ENCODE measurements around the gene ARHGEF11.

Gene ARHGEF11

DNA sequence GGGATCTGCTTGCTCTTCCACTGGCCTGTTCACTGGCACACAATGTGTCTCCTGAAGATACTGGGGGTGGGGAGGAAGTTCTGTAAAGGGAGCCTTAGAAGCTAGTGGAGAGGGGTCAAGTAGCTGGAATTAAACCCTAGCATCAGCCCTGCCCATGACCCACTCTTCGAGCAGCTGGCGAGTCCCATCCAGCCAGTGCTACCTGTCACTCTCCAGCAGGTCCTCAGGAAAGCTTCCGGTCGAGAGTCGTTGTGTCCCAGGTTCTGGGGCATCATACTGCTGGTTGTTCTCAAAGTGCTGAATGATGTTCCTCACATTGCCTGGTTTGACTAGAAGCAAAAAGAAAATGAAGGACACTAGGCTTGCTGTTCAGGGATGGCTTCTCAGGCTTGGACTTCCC is 94.2 kb downstream of the ARHGEF11 start:
- ATAC-seq (replicated peaks) (no peak), DNase-seq (no peak)
- peaks cover 7% of the 10 kb centered on the region for H3K36me3 Mint-ChIP-seq (ENCODE audit: insufficient read depth)

DNA sequence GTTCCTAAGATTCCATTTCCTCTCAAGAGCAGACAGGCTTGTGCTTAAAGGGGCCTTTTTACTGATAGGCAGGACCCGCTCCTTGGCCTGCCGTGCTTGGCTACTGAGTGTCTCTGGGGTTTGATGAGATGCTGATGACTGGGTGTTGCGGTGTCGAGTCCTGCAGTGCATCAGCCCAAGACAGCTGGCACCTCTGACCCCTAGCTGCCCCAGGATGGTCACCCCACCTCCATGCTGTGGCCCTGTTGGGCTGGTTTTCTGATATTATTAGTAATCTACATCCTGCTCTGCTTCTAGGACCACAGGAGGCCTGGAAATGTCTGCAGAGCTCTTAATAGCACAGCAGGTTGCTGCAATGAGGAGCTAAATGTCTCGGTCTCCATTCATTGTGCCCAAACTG is 96.4 kb downstream of the ARHGEF11 start:
- peaks cover 0 to 1% of the 10 kb centered on the region in 2 donors for H3K4me1 Mint-ChIP-seq (ENCODE audit: low read depth in 2 of 2)
- H3K36me3 Mint-ChIP-seq (ENCODE audit: insufficient read depth), result peaks cover 7% of the 10 kb centered on the region
- no peak for ATAC-seq (replicated peaks)
- no peaks in the 10 kb centered on the region for H3K9me3 Mint-ChIP-seq
- peaks cover 11 to 20% of the 10 kb centered on the region in 2 donors for H3K27me3 Mint-ChIP-seq
- DNase-seq, result no peak
- no peak overlapping the region for H3K4me3 Mint-ChIP-seq
- no peak overlapping the region for H3K27ac Mint-ChIP-seq

More for the DNA sequence above, 94.2 kb downstream of the ARHGEF11 start:
- Mint-ChIP-seq H3K4me3 (no peak overlapping the region), H3K27ac (no peak overlapping the region), H3K9me3 (no peaks in the 10 kb centered on the region), H3K27me3 (peaks cover 0 to 12% of the 10 kb centered on the region in 2 donors), H3K4me1 (ENCODE audit: low read depth in 2 of 2) (no peaks in the 10 kb centered on the region)

DNA sequence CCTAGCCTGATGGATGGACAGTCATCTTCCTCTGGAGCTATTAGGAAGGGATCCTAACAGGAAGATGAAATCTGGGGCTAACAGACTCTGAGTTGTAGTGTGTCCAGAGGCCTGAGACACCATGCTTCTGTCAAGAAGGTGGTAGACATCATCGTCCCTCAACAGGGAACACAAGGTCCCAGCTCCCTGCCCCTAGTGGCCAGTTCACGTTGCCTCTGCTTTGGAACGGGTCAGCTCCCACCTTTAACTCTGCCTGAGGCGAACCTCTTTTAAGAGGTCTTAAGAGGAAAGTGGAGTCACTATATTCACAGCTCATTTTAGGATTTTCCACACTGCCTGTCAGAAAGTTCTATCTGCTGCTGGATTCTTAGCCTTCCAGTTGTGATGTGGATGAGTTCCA is 96.8 kb downstream of the ARHGEF11 start:
- ATAC-seq (replicated peaks), result no peak
- Mint-ChIP-seq H3K9me3 (no peaks in the 10 kb centered on the region), H3K4me3 (no peak overlapping the region), H3K4me1 (ENCODE audit: low read depth in 2 of 2) (peaks cover 0 to 1% of the 10 kb centered on the region in 2 donors), H3K36me3 (ENCODE audit: insufficient read depth) (peaks cover 7% of the 10 kb centered on the region), H3K27me3 (peaks cover 12 to 20% of the 10 kb centered on the region in 2 donors), H3K27ac (no peak overlapping the region)
- DNase-seq, result no peak

DNA sequence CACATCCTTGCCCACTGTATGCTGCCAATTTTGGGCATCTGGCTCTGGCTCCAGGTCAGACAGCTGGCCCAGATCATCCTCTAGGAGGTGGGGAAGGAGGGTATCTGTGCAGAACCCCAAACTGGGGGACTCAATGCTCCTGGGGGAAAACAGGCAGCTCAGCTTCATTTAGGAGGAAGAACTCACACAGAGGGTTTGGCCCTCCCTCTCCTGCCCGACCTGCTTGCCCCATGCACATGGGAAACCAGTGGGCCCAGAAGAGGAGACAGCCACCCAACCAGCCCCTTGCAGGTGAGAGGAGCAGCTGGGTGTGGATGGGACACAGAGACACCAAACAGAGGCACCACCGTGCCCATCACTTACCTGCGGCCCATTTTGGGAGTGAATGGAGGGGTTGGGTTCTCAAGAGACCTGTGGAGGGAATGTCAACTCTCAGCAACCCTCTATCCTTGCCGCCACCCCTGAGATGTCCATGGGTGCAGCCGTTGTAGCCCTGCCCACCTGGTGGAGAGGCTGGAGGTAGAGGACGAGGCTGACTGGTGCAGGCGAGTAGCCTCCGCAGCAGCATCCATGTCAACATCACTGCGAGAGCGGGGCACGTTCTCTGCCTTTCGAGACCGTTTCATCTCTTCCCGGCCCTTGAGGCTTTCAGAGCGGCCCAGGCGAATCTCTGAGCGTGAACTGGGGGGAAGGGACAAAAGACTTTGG is 97.6 kb downstream of the ARHGEF11 start:
- no peak overlapping the region for H3K27ac Mint-ChIP-seq
- ATAC-seq (replicated peaks) (no peak), DNase-seq (no peak)
- no peaks in the 10 kb centered on the region for H3K9me3 Mint-ChIP-seq
- H3K4me3 Mint-ChIP-seq, result no peak overlapping the region
- peaks cover 12 to 26% of the 10 kb centered on the region in 2 donors for H3K27me3 Mint-ChIP-seq
- peaks cover 7% of the 10 kb centered on the region for H3K36me3 Mint-ChIP-seq (ENCODE audit: insufficient read depth)
- peaks cover 0 to 1% of the 10 kb centered on the region in 2 donors for H3K4me1 Mint-ChIP-seq (ENCODE audit: low read depth in 2 of 2)

DNA sequence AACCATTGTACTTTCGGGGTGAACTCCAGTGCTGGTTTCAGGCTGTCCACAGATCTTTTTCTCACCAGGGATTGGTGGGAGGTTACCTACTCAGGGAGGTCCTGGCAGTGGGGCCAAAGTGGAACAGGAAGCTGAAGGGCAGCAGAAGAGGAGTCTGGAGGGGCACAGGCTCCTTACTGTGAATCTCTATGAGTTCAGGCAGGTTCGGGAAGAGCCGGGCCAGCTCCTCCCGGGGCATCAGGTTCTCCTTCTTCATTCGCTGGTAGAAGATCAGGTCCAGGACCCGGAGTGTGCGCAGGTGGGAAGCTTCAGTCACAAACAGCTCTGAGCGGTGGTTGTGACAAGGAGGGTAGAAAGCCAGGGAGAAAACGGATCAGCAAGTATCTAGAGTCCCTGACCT is 98.4 kb downstream of the ARHGEF11 start:
- no peak for DNase-seq
- no peak overlapping the region for H3K4me3 Mint-ChIP-seq
- H3K27me3 Mint-ChIP-seq, result peaks cover 12 to 29% of the 10 kb centered on the region in 2 donors
- ATAC-seq (replicated peaks), result no peak
- H3K4me1 Mint-ChIP-seq (ENCODE audit: low read depth in 2 of 2), result peaks cover 0 to 1% of the 10 kb centered on the region in 2 donors
- H3K36me3 Mint-ChIP-seq (ENCODE audit: insufficient read depth), result no peaks in the 10 kb centered on the region
- no peak overlapping the region for H3K27ac Mint-ChIP-seq
- H3K9me3 Mint-ChIP-seq, result no peaks in the 10 kb centered on the region

DNA sequence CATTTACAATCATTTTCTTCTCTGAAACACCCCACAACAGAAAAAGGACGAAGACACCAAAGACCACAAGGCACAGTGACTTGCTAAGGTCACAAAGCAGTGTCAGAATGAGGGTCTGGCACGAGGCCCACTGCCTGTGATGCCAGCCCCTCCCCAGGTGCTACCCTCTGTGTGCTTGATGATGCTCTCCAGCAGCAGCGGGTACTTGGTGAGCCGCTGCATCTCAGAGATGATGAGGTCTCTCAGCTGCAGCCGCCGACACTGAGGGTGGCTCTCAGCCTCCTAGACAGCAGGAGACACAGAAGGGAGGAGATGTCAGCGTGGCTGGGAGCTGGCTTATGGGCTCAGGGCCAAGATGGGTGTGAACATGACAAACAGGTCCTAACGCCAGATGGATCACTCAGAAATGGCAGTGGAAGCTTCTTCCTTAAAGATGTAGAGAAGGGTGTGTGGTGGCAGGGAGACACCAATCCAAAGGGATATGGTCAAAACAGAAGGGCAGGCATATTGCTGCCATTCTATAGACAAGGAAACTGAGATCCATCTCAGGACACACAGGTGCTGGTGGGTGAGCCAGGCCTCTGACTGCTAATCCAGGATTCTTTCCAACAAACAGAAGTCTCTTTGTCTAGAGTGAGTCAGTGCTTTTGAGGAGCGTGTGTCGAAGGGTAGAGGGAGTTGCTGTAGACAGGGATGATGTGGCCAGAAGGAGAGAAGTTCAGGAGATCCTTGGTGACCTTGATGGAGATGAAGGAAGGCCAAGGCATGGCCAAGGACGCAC is 99.5 kb downstream of the ARHGEF11 start:
- no peak overlapping the region for H3K27ac Mint-ChIP-seq
- no peaks in the 10 kb centered on the region for H3K36me3 Mint-ChIP-seq (ENCODE audit: insufficient read depth)
- no peak for ATAC-seq (replicated peaks)
- H3K27me3 Mint-ChIP-seq, result peaks cover 18 to 27% of the 10 kb centered on the region in 2 donors
- peaks cover 0 to 1% of the 10 kb centered on the region in 2 donors for H3K4me1 Mint-ChIP-seq (ENCODE audit: low read depth in 2 of 2)
- H3K9me3 Mint-ChIP-seq, result no peaks in the 10 kb centered on the region
- no peak overlapping the region for H3K4me3 Mint-ChIP-seq
- DNase-seq, result no peak

DNA sequence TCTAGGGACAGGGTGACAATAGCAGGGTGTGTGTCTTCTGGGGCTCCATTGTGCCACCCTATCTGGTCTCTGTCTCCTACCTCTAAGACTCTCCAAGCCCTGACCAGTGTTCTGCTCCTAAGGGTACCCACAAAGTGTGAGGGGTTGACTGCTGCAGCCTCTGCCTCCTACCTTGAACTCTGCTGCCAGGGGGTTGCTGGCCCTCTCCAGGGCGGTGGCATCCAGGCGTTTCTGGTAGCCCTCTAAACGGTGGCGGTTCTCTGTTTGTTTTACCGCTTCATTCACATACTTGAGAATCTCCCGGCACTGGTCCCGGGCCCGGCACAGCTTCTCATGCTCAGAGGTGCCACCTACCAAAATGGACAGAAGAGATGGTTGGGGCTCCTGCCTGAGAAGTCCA is 100.7 kb downstream of the ARHGEF11 start:
- Mint-ChIP-seq H3K4me1 (ENCODE audit: low read depth in 2 of 2) (peaks cover 0 to 1% of the 10 kb centered on the region in 2 donors), H3K27ac (no peak overlapping the region), H3K27me3 (peaks cover 23 to 24% of the 10 kb centered on the region in 2 donors), H3K4me3 (no peak overlapping the region), H3K9me3 (no peaks in the 10 kb centered on the region), H3K36me3 (ENCODE audit: insufficient read depth) (no peaks in the 10 kb centered on the region)
- DNase-seq, result no peak
- no peak for ATAC-seq (replicated peaks)

DNA sequence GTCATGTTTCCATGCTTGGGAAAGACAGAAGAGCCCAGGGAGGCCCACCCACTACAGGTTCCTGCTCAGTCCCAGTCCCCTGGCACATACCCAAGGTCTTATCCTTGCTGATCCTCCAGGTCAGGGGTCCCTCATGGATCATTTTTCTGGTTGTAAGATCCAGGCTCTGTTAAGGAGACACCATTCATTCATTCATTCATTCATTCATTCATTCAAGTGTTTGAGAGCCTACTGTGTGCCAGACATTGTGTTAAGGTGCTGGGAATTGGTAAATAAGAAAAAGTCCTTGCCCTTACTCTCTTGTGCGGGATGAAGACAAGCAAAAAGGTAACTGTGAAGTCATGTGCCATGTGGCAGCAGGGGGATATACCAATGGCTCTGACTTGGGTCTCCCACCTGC is 101.3 kb downstream of the ARHGEF11 start:
- no peaks in the 10 kb centered on the region for H3K9me3 Mint-ChIP-seq
- no peak overlapping the region for H3K27ac Mint-ChIP-seq
- H3K27me3 Mint-ChIP-seq, result peaks cover 23 to 24% of the 10 kb centered on the region in 2 donors
- DNase-seq (no peak), ATAC-seq (replicated peaks) (no peak)
- H3K4me3 Mint-ChIP-seq, result no peak overlapping the region
- no peaks in the 10 kb centered on the region for H3K36me3 Mint-ChIP-seq (ENCODE audit: insufficient read depth)
- H3K4me1 Mint-ChIP-seq (ENCODE audit: low read depth in 2 of 2), result peaks cover 0 to 1% of the 10 kb centered on the region in 2 donors

DNA sequence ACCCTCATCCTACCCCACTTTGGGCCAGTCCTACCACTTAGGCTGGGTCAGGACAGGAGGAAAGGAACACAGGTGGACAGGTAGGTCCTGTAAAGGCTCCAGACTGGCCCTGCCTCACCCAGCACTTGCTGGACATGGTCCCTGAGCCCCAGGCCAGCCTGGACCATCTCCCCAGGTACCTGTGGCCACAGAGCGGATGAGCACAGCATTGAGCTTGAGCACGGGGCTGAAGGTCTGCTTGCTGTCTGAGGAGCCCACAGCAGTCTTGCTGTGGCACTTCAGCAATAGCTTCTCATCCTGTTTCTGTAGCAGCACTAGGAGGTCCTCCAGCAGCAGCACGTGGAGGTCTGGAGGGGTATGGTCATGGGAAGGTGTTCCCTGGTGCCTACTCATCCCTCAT is 101.8 kb downstream of the ARHGEF11 start:
- Mint-ChIP-seq H3K27me3 (peaks cover 23 to 24% of the 10 kb centered on the region in 2 donors), H3K9me3 (no peaks in the 10 kb centered on the region), H3K4me3 (no peak overlapping the region), H3K36me3 (ENCODE audit: insufficient read depth) (no peaks in the 10 kb centered on the region), H3K4me1 (ENCODE audit: low read depth in 2 of 2) (peaks cover 0 to 1% of the 10 kb centered on the region in 2 donors), H3K27ac (no peak overlapping the region)
- no peak for ATAC-seq (replicated peaks)
- no peak for DNase-seq

DNA sequence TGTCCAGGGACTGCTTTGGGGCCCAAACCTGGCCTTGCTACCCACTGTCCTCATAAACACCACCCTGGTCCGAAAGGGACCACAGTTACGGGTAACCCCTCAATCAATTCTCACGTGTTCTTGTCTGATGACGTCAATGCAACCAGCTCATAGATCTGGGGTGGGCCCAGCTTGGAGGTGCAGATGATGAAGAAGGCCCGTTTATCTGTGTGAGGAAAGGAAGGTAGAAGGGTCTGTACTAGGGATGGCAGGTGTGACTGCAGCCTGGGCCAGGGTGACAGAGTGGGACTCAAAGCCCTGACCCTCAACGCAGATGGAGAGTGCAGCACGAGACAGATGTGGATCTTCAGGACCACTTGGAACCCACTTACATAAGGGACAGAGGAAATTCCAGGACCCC is 103.0 kb downstream of the ARHGEF11 start:
- no peak overlapping the region for H3K27ac Mint-ChIP-seq
- no peak overlapping the region for H3K4me3 Mint-ChIP-seq
- no peaks in the 10 kb centered on the region for H3K36me3 Mint-ChIP-seq (ENCODE audit: insufficient read depth)
- peaks cover 0 to 1% of the 10 kb centered on the region in 2 donors for H3K4me1 Mint-ChIP-seq (ENCODE audit: low read depth in 2 of 2)
- peaks cover 23 to 24% of the 10 kb centered on the region in 2 donors for H3K27me3 Mint-ChIP-seq
- H3K9me3 Mint-ChIP-seq, result no peaks in the 10 kb centered on the region
- ATAC-seq (replicated peaks) (no peak), DNase-seq (no peak)

DNA sequence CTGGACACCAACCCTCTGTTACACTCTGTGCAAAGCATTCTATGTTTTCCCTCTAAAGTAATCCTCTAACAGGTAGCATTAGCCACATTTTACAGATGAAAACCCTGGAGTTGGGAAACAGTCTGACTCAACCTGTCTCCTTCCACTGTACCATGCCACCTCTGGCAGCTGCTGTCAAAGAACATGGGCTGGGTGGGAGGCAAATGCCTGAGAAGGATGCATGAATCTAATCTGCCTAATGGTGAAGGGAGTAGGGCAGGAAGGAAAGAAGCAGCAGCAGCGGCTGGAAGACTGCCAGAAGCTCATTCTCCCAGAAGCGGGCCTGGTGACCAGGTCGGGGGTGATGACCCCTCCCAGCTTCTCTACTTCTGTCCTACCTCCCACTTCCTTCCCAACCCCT is 103.4 kb downstream of the ARHGEF11 start:
- Mint-ChIP-seq H3K27me3 (peaks cover 23 to 24% of the 10 kb centered on the region in 2 donors), H3K4me3 (no peak overlapping the region), H3K4me1 (ENCODE audit: low read depth in 2 of 2) (peaks cover 0 to 1% of the 10 kb centered on the region in 2 donors), H3K36me3 (ENCODE audit: insufficient read depth) (no peaks in the 10 kb centered on the region), H3K27ac (no peak overlapping the region), H3K9me3 (no peaks in the 10 kb centered on the region)
- ATAC-seq (replicated peaks), result no peak
- no peak for DNase-seq

DNA sequence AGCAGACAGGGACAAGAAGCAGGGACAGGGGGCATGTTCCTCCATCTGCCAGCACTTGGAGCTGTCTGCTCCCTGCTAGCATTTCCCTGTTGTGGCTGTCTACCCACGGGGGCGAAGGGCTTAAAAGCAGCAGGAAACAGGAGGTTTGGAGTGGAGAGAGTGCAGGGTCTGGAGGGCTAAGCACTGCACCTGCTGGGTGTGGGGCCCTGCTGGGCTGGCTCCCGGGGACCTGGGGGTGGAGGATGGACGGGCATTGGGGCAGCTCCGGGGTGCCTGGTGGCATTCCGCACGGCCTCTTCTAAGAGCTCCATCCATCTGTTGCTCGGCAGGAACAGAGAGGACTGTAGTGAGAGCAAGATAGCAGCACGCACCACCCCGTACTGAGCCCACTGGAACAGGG is 103.9 kb downstream of the ARHGEF11 start:
- peaks cover 23 to 24% of the 10 kb centered on the region in 2 donors for H3K27me3 Mint-ChIP-seq
- no peak overlapping the region for H3K27ac Mint-ChIP-seq
- ATAC-seq (replicated peaks), result no peak
- peaks cover 0 to 1% of the 10 kb centered on the region in 2 donors for H3K4me1 Mint-ChIP-seq (ENCODE audit: low read depth in 2 of 2)
- H3K9me3 Mint-ChIP-seq, result no peaks in the 10 kb centered on the region
- no peaks in the 10 kb centered on the region for H3K36me3 Mint-ChIP-seq (ENCODE audit: insufficient read depth)
- no peak for DNase-seq
- H3K4me3 Mint-ChIP-seq, result no peak overlapping the region

DNA sequence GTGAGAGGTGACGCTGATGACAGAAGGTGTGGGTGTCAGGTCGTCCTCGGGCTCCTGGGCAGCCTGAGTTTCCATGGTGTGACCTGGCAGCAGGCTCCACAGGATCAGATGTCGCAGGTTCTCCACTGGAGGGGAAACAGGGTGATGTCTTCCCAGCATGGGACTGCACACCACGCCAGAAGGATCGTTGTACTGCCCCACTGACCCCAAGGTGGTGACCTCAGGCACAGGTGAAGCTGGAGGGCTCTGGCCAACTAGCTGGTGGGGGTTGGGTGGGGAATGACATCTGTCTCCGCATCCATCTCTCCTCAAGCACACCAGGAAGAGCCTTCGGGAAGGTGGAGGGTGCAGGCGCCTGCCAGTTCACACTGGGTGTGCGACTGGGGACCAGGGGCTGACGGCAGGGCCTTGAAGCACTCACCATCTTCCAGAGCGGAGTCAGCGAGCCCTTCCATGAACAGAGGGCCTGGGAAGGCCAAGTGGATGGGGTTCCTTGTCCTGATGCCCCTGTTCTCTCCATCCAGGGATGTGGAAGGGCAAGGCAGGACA is 105.7 kb downstream of the ARHGEF11 start:
- no peak overlapping the region for H3K4me3 Mint-ChIP-seq
- ATAC-seq (replicated peaks) (no peak), DNase-seq (no peak)
- peaks cover 15 to 25% of the 10 kb centered on the region in 2 donors for H3K27me3 Mint-ChIP-seq
- H3K36me3 Mint-ChIP-seq (ENCODE audit: insufficient read depth), result no peaks in the 10 kb centered on the region
- H3K9me3 Mint-ChIP-seq, result no peaks in the 10 kb centered on the region
- H3K4me1 Mint-ChIP-seq (ENCODE audit: low read depth in 2 of 2), result no peaks in the 10 kb centered on the region
- H3K27ac Mint-ChIP-seq, result no peak overlapping the region

DNA sequence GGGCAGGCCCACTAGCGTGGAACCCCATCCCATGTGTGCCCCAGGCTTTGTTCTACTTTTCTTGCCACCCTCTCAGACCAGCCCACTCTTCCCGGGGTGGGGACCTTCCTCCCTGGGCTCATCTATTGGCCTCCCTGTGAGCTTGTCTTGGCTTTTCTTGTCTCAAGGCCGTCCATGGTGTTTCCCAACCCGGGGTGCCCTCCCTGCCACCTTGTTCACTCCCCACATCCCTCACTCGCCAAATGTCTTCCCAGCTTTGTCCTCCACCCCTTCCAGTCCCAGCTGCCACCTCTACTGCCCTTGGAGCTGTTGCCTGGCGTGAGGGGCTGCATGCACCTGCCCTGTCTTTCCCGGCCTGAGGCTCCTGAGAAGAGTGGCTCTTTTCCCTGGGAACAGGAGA is 106.7 kb downstream of the ARHGEF11 start:
- no peak for ATAC-seq (replicated peaks)

More for the DNA sequence above, 106.7 kb downstream of the ARHGEF11 start:
- H3K27ac Mint-ChIP-seq, result no peak overlapping the region
- no peaks in the 10 kb centered on the region for H3K4me1 Mint-ChIP-seq (ENCODE audit: low read depth in 2 of 2)
- H3K27me3 Mint-ChIP-seq, result peaks cover 18 to 26% of the 10 kb centered on the region in 2 donors
- no peaks in the 10 kb centered on the region for H3K9me3 Mint-ChIP-seq
- H3K4me3 Mint-ChIP-seq, result no peak overlapping the region
- no peak for DNase-seq
- no peaks in the 10 kb centered on the region for H3K36me3 Mint-ChIP-seq (ENCODE audit: insufficient read depth)
